Measurements from ENCODE around the gene TBC1D22A.

The TBC1D22A gene

DNA sequence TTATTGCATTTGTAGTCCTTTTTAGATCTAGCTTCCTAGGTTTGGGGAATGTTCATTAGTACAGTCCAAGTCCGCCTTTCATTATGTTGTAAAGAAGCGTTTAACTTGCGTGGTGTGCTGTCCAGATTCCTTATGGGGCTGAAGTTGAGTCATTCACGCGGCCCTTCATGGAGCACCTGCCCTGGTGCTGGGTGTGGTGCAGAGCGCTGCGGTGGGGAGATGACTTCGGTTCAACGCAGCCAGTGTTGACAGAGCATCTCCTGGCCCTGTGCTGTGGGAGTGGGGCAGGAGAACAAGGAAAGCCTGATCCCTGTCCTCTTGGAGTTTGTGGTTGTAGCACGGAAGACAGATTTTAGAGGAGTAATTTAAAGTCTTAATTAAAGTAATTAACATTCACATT, 152.0 kb downstream of the TBC1D22A start:
- DNase-seq, result no peak

- no peak for DNase-seq
Observed at GRCh38 chr22:46914916-46915894, 152.8 kb downstream of the TBC1D22A start.

- DNase-seq, result no peak
Observed at GRCh38 chr22:46915950-46916730, 153.7 kb downstream of the TBC1D22A start.

DNA sequence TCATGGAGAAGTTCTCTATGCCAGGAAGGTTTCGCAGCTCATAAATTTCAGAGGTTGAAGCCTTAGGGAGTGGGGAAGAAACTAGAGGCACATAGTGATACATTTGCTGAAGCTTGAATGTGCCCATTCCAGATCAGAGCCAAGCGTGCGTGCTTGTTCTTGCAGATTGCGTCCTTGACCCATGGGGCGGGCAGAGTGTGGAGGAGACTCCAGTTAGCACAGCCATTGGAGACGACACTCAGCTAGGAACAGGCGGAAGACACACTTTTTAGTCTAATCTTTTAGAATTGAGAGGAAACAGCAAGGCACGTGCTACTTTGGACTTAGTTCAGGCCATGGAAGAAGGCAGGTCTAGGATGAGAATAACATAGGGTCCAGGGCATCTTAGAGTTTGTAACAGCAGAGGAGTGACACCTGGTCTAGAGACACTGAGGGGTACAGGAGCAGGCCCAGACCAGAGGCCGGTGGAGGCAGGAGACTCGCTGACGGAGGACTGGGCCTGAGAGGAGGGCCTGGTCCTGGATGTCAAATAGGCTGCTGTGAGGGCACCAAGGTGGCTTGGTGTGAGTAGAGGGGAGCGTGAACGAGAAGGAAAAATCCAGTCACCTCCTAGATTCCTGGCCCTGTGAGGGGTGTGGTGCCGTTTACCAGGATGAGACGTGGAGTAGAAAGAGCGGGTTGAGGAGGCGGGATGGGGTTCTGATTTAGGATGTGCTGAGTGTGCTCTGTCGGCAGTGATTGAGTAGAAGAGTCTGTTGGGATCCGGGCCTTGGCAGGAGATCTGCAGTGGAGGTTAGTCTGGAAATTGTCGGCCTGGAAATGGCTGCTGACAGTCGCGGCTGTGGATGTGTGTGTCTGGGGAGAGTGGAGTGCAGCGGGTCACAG, 154.7 kb downstream of the TBC1D22A start:
- no peak for DNase-seq

DNA sequence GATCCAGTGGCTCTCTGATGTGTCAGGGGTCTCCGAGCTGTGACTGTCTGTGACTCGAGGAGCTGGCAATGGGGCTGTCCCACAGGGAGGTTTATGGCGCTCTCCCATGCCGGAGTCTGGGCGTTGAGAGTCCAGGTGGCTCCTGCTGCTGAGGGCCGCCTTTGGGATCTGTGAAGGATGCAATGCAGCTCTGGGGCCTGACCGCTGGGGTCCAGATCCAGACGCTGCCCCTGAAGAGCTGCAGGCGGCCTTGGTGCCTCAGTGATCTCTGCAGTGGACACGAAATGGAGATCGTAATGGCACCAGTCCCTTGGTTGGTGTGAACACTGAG, 155.3 kb downstream of the TBC1D22A start:
- DNase-seq, result no peak

GRCh38 chr22:46918197-46918596, 155.7 kb downstream of the TBC1D22A start:
- DNase-seq, result no peak

- DNase-seq, result no peak
Observed at GRCh38 chr22:46922037-46922436, 159.6 kb downstream of the TBC1D22A start.

- no peak for DNase-seq
Observed at GRCh38 chr22:46923394-46923793, 160.9 kb downstream of the TBC1D22A start.

GRCh38 chr22:46925818-46926217, 163.4 kb downstream of the TBC1D22A start:
- no peak for DNase-seq

DNA sequence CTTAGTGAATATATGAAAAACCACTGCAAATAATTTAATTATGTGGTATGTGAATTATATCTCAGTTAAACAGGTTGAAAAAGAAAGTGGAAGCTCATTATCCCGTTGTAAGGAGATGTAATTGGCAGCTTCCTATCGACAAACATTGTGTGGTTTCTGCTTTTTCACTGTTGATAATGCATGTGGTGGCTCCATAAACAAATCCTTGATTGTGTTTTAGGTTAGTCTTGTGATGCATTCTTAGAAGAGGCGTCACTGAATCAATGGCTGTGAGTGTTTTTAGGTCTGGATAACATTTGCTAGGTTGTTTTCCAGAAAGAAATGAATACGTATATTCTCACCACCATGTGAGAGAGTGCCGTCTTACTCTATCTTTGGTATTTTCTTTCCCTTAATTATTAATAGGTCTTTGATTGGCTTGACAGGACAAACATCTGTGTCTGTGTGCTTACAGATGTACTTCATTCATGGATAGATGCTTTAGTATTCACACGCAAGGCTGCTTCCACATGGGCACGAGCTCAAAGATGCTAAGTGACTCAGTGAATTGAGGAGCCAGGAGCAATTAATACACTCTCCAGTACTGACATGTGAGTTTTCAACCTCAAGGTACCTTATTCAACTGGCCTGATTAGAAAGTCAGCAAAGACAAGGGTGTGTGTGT, 166.7 kb downstream of the TBC1D22A start:
- DNase-seq, result no peak

GRCh38 chr22:46929710-46930204, 167.3 kb downstream of the TBC1D22A start:
- DNase-seq, result no peak

GRCh38 chr22:46931414-46931813, 169.0 kb downstream of the TBC1D22A start:
- no peak for DNase-seq

- no peak for DNase-seq
Observed at GRCh38 chr22:46931881-46932280, 169.4 kb downstream of the TBC1D22A start.

- DNase-seq, result no peak
Observed at GRCh38 chr22:46933040-46933930, 170.8 kb downstream of the TBC1D22A start.

- DNase-seq, result no peak
Observed at GRCh38 chr22:46934172-46934745, 171.8 kb downstream of the TBC1D22A start.

DNA sequence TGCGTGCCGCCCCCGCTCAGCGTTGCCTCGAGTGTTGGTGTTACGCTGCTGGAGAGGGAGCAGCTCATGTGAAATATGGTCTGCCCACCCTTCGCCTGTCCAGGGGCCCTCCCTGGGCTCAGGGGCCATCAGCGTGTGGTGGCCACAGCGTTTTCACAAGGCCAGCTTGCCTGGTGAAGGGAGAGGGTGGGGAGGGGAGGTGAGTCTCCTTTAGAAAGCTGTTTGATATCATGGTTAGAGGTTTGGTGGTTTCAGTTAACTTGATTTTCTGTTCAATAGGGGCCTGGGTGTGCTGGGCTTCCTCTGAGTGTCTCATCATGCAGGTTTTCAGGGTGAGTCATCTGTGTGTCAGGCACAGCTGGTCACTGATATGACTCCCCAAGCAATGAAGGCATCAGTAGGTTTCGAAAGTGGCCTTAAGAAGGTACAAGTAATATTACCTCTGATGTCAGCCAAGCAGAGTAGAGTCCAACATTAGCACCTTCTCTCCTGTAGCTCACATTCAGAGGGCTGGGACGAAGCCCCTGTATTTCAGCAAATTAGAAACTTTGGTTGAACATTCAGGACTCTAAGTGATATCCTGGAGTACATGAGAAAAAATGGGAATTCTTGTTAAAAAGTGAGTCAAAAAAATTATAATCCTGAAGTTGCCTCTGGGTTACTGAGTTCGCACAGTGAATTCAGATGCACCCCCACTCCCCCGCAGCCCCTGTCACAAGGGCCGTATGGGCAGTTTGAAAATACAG, 172.5 kb downstream of the TBC1D22A start:
- peak; percentile 91 for DNase-seq

- DNase-seq, result no peak
Observed at GRCh38 chr22:46935506-46936377, 173.3 kb downstream of the TBC1D22A start.

DNA sequence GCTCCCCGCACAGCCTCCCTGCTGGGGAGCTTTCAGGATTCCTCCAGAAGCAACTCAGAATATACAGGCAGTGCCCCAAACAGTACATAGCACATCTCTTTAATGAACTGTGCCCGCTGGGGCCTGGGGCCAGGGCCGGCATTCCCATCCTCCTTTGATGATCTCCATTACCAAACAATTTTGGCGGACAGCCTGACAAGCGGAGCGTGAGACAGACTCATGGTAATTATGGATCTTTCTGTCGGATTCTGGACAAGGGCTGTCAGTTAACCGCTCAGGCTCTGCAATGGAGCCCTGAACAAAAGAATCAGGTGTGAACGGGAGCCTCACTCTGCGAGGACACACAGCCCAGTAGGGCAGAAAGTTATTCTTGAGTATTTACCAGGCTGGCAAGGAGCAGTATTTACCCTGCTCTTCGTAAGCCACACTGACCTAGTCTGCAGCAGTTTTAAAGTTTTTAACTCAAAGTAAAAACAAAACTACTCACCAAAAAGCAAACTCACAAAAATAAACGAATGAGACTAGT, 174.0 kb downstream of the TBC1D22A start:
- no peak for DNase-seq

DNA sequence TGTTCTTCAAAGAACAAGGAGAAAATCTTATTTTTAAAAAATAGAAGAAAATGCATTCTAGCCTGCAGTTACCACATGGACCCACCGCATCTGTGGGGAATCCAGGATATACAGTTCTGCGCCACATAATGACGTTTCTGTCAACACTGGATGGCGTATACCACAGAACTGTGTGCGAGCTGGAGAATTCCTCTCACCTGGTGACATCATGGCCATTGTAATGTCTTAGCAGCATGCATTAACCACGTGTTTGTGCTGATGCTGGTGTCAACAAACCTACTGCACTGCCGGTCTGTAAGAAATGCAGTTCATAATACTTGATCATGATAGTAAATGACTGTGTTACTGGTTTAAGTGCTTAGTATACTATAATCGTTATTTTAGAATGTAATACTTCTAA, 174.7 kb downstream of the TBC1D22A start:
- DNase-seq, result no peak
